Stimulated activated CD4-positive, alpha-beta T cell treated with anti-CD3 and anti-CD28 coated beads, Interleukin-2, amount 100 ng/mL, for 48 hours (primary cell): ENCODE results near the gene MUS81.
"Not testable (repeated sequence)": the region's sequence is repeated elsewhere in the genome, so short reads cannot be mapped to it uniquely, and the experiment has no call there.

Experiments
- DNase-seq, 2 donors: peaks; one replicate each; pipeline ENCODE4 v3.0.0-alpha.2; 2020

MUS81 gene, protein sequence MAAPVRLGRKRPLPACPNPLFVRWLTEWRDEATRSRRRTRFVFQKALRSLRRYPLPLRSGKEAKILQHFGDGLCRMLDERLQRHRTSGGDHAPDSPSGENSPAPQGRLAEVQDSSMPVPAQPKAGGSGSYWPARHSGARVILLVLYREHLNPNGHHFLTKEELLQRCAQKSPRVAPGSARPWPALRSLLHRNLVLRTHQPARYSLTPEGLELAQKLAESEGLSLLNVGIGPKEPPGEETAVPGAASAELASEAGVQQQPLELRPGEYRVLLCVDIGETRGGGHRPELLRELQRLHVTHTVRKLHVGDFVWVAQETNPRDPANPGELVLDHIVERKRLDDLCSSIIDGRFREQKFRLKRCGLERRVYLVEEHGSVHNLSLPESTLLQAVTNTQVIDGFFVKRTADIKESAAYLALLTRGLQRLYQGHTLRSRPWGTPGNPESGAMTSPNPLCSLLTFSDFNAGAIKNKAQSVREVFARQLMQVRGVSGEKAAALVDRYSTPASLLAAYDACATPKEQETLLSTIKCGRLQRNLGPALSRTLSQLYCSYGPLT

DNA sequence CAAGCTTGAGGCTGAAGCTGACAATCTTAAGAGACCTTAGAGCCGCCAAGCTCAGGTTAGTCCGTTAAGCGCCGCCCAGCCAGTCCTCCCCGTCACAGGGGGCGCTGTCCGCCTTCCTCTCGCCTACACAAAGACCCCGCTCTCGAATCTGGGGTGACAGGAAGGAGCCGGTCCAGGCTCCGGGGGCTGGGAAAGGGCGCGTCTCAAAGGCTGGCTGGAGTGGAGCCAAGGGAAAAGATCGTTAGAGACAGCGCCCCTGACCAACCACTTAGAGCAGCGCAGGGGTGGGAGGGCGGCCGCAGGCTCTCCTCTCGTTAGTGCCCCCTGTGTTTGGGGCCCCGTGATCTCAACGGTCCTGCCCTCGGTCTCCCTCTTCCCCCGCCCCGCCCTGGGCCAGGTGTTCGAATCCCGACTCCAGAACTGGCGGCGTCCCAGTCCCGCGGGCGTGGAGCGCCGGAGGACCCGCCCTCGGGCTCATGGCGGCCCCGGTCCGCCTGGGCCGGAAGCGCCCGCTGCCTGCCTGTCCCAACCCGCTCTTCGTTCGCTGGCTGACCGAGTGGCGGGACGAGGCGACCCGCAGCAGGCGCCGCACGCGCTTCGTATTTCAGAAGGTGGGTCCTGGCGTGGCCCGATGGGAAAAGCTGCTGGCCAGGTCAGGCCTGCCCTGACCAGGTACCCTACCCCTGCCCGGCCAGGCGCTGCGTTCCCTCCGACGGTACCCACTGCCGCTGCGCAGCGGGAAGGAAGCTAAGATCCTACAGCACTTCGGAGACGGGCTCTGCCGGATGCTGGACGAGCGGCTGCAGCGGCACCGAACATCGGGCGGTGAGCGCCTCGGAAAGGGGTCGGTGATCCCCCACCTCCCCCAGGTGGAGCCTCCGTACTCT is at the start of gene MUS81:
Gene MUS81, plus strand, starts transcription at position 156 of the 887 bp plus-strand sequence. Its CDS starts 321 bp downstream, at position 477.
- DNase-seq: peak; percentile 94 to 96

GRCh38 chr11:65811764-65812475 is 48.3 kb upstream of the MUS81 start:
- DNase-seq: no peak

- no peak for DNase-seq
Observed at GRCh38 chr11:65814131-65814985, 45.9 kb upstream of the MUS81 start.

- DNase-seq: no peak
Observed at GRCh38 chr11:65814986-65815565, 45.2 kb upstream of the MUS81 start.

GRCh38 chr11:65816696-65817095 is 43.5 kb upstream of the MUS81 start:
- no peak for DNase-seq

GRCh38 chr11:65817312-65817834 is 42.9 kb upstream of the MUS81 start:
- DNase-seq: no peak

DNA sequence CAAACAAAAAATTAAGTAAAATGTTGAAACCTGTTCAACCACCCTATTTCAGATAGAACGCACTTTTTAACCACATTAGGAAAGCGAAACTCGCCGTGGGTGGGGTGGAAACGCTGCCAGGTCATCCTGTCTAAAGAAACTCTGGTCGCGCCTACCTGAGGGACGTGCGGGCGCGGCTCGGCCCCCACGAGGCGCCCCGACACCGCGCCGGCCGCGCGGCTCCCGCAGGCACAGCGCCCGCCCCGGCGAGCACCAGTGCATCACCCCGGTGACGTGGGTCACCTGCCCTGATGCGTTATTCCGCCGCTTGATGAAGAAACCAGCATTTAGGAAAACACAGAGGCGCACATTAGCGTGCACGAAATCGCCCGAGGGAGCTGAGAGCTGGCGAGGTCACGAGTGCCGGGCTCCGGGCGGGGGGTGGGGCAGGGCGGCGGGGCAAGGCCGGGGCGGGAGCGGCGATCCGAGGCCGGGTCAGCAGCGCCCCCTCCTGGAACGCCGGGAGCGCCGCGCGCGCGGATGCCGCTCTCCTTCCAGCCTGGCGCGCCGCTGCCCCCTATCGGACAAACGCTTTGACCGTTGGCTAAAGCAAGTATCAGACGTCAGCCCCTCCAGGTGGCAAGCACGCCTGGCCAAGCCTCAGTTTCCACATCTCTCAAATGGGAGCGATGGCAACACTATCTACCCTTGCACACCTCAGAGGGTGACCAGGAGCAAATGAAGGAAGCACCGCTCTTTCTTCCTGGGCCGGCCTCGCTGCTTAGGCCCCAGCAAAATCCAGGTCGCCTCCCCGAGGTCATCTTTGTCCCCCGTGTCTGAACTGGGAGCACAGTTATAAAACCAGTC is 42.2 kb upstream of the MUS81 start:
- DNase-seq: peak; percentile 99

DNA sequence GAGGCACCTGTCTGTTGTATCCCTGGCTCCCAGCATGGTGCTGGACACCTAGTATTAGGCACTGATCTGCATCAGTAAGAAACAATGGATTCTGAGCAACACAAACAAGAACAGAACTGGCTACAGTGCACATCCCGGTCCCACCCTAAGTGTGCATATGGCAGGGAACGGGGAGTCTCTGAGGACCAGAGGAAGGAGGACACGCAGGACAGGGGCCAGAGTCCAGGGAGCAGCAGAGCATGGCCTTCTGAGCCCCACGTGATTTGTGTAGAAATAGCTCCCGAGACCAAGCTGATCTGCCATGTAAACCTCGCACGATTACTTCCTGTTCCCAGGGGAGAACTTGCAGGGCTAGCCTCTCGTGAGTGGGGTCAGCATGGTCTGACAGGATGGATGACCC is 39.1 kb upstream of the MUS81 start:
- no peak for DNase-seq

GRCh38 chr11:65822776-65823528 is 37.3 kb upstream of the MUS81 start:
- no peak for DNase-seq

DNA sequence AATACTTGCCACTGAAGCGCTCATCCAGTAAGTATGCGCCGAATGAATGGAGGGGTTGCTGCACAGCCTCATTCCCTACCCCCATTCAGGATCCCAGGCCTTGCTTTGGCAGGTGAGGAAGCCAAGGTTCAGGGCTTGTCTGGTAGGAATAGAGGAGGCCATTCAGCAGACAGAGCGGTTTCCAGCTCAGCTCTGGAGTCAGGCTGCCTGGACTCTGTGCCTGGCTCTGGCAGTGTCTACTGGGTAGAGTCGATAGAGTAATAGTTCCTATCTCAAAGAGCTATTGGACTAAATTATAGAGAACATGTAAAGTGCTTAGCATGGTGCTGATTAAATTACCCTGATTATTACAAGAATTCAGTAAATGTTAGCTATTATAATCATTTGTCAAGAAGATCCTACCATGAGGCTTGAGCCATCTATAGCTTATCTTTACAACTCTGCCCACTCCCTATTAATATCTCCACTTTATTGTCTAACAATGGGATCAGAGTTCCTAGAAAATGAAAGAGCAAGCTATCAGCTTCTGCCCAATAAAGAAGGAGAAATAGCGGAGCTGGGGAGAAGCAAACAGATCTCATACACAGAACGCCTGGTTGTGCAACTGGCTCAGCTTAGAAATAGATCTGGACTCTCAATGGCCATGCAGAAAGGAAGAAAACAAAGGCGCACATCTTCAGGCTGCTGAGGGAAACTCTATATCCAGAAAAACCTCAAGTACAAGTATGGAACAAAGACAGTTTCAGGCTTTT is 33.1 kb upstream of the MUS81 start:
- no peak for DNase-seq

GRCh38 chr11:65829459-65829858 is 30.8 kb upstream of the MUS81 start:
- DNase-seq: no peak

GRCh38 chr11:65832231-65832630 is 28.0 kb upstream of the MUS81 start:
- not testable (repeated sequence) for DNase-seq

DNA sequence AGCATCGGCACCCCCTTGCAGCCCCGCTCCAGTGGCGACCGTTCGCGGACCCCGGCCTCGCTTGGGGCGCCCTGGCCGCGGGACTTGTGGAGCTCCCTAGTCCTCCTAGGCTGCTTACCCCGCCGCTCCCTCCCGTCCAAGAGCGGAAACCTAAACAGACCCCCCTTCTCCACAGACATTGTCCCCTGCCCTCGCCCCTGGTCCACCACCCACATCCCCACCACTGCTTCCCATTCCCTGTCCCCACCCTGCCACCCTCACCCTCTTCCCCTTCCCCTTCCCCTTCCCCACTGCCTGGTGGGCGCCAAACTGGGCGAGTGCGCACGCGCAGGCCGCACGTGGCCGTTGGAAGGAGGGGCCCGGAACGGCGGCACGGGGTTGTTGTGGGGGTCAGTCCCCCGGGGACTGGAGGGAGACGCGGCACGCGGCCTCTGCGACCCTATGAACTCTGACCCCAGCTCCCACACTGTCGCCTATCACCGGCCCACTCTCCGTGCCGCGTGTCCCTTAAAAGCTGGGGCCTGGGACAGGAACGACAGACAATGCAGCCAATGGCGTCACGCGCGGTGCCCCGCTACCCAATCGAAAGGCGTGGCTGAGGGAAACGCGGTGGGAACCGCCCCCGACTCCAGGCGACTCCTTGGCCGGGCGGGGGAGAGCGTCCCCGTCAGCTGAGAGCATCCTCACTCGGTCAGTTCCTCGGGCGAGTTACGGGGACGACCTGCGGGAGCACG is 26.8 kb upstream of the MUS81 start, which contains the start of gene SNX32:
Gene SNX32, plus strand, starts transcription at position 667 of the 734 bp plus-strand sequence. CDS start 103 bp downstream, outside the sequence.
- DNase-seq: peak; percentile 93

DNA sequence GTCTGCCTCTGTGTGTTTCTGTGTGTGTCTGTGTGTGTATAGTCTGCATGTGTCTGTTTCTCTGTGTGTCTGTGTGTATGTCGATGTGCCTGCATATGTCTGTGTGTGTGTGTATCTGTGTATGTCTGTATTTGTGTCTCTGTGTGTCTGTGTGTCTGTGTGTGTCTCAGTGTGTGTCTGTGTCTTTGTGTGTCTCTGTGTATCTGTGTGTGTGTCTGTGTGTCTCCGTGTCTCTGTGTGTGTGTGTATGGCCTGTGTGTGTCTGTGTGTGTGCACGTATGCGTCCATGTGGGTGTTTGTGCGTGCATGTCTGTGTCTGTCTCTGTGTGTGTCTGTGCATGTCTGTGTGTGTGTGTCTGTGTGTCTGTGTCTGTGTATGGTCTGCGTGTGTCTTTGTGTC is 26.0 kb upstream of the MUS81 start:
- DNase-seq: no peak

GRCh38 chr11:65842144-65842543 is 18.1 kb upstream of the MUS81 start:
- DNase-seq: no peak

GRCh38 chr11:65843811-65844210 is 16.4 kb upstream of the MUS81 start:
- DNase-seq: no peak

GRCh38 chr11:65844231-65844872 is 15.9 kb upstream of the MUS81 start:
- DNase-seq: no peak
